CD4-positive, CD25-positive, alpha-beta regulatory T cell (primary cell): ENCODE data around the gene RASL12. TPM values are rescaled to one million over a fixed set of nuclear protein-coding genes. Genes with fewer than 3 reads are reported as not detected.

Experiments
- ATAC-seq, 2 donors: fragments of 150-1000 bp; cut with Tn5 transposase; one replicate each; pipeline ENCODE4 v1.10.0; 2021; ENCODE audit warnings: low read depth in 2 of 2, moderate number of reproducible peaks in 2 of 2, moderate library complexity in 1 of 2
- DNase-seq, 3 donors: peaks; one replicate each; pipeline versions ENCODE4 v3.0.0 to v3.0.0-alpha.2; 2012 to 2022; ENCODE audit warnings: mixed read lengths in 1 of 3
- H3K27ac ChIP-seq: one replicate; pipeline ENCODE4 v1.7.0; 2013; ENCODE audit warnings: mild to moderate bottlenecking, low read length; ENCODE audit not compliant: insufficient read depth, poor library complexity, severe bottlenecking
- H3K27me3 ChIP-seq: one replicate; pipeline ENCODE4 v1.7.0; 2013; ENCODE audit warnings: low read length; ENCODE audit not compliant: control insufficient read depth, insufficient read depth
- H3K36me3 ChIP-seq: one replicate; pipeline ENCODE4 v1.7.0; 2013; ENCODE audit warnings: mild to moderate bottlenecking, low read length, moderate library complexity; ENCODE audit not compliant: control insufficient read depth, insufficient read depth
- H3K4me1 ChIP-seq: 2 replicates; pipeline ENCODE4 v1.7.0; 2013; ENCODE audit warnings: mild to moderate bottlenecking, low read length; ENCODE audit not compliant: insufficient read depth, control insufficient read depth, poor library complexity, severe bottlenecking
- H3K4me3 ChIP-seq: one replicate; pipeline ENCODE4 v1.7.0; 2013; ENCODE audit warnings: low read depth, mild to moderate bottlenecking, low read length, moderate library complexity
- H3K9me3 ChIP-seq, 2 experiments: 1 replicate in 1 of 2; 2 replicates in 1 of 2; pipeline ENCODE4 v1.7.0; 2013; ENCODE audit warnings: low read length in 2 of 2, mild to moderate bottlenecking in 1 of 2, moderate library complexity in 1 of 2; ENCODE audit not compliant: control insufficient read depth in 2 of 2
- H3K27ac Mint-ChIP-seq, 3 donors: one replicate each; pipeline ENCODE4 v1.8.0; 2020 to 2022; ENCODE audit warnings: mild to moderate bottlenecking in 3 of 3, mixed read lengths in 3 of 3, moderate library complexity in 2 of 3
- H3K27me3 Mint-ChIP-seq: one replicate; pipeline ENCODE4 v1.8.0; 2022; ENCODE audit warnings: mild to moderate bottlenecking, mixed read lengths
- H3K36me3 Mint-ChIP-seq: one replicate; pipeline ENCODE4 v1.8.0; 2020; ENCODE audit warnings: mixed read lengths
- H3K4me1 Mint-ChIP-seq, 4 donors: one replicate each; pipeline ENCODE4 v1.8.0; 2020 to 2022; ENCODE audit warnings: mixed read lengths in 4 of 4, mild to moderate bottlenecking in 1 of 4
- H3K4me3 Mint-ChIP-seq, 4 donors: one replicate each; pipeline ENCODE4 v1.8.0; 2020 to 2022; ENCODE audit warnings: mild to moderate bottlenecking in 4 of 4, mixed read lengths in 4 of 4, moderate library complexity in 3 of 4
- H3K9me3 Mint-ChIP-seq, 7 donors: one replicate each; pipeline ENCODE4 v1.8.0; 2020 to 2022; ENCODE audit warnings: mixed read lengths in 7 of 7, mild to moderate bottlenecking in 3 of 7, moderate library complexity in 2 of 7
- polyA plus RNA-seq, 4 donors: library from polyadenylated mRNA; unstranded; fragments of 300-500 nt; fragmentation: Illumina TruSeq; gene quantifications; one replicate each; pipeline ENCODE4 v1.2.3, GENCODE V29; 2021
- total RNA-seq: library from RNA; stranded (reverse); gene quantifications from one replicate; pipeline ENCODE4 v1.2.3, GENCODE V29; 2022

The RASL12 gene
- total and polyA plus RNA-seq, 5 donors from 2014 or later: not detected

- Mint-ChIP-seq H3K27me3 (peaks cover 33% of the 10 kb centered on the region), H3K4me3 (peak overlapping the region in 1 of 4 donors; percentile 0), H3K36me3 (no peaks in the 10 kb centered on the region), H3K27ac (peak overlapping the region in 1 of 3 donors; percentile 7), H3K4me1 (peaks cover 0 to 10% (median 6%) of the 10 kb centered on the region in 4 donors), H3K9me3 (peaks cover 0 to 3% (median 0%) of the 10 kb centered on the region in 7 donors)
- DNase-seq (no peak), ATAC-seq (no peak)
- no peak overlapping the region for H3K4me3 ChIP-seq
- peaks cover 8% of the 10 kb centered on the region for H3K27me3 ChIP-seq
- peaks cover 9% of the 10 kb centered on the region for H3K4me1 ChIP-seq
- no peak overlapping the region for H3K27ac ChIP-seq
- no peaks in the 10 kb centered on the region for H3K36me3 ChIP-seq
- no peaks in the 10 kb centered on the region for H3K9me3 ChIP-seq
These were observed 15.5 kb upstream of the RASL12 start for GRCh38 chr15:65083262-65083701.

- H3K27ac Mint-ChIP-seq: peak overlapping the region; percentile 29 to 83 (median 33)
- no peaks in the 10 kb centered on the region for H3K36me3 Mint-ChIP-seq
- Histone ChIP-seq H3K36me3 (no peaks in the 10 kb centered on the region), H3K9me3 (no peaks in the 10 kb centered on the region), H3K27ac (no peak overlapping the region), H3K4me3 (no peak overlapping the region), H3K4me1 (peaks cover 9% of the 10 kb centered on the region), H3K27me3 (peaks cover 8% of the 10 kb centered on the region)
- peaks cover 37% of the 10 kb centered on the region for H3K27me3 Mint-ChIP-seq
- ATAC-seq: peak; percentile 53 to 73
- peaks cover 0 to 17% (median 5%) of the 10 kb centered on the region in 4 donors for H3K4me1 Mint-ChIP-seq
- DNase-seq: peak in 1 of 3 donors; percentile 28
- H3K4me3 Mint-ChIP-seq: peak overlapping the region in 2 of 4 donors; percentile 55 to 79
- H3K9me3 Mint-ChIP-seq: peaks cover 0 to 3% (median 0%) of the 10 kb centered on the region in 7 donors
These were observed 14.6 kb upstream of the RASL12 start for GRCh38 chr15:65082303-65082953.

GRCh38 chr15:65081758-65082157 lies 14.0 kb upstream of the RASL12 start:
- H3K4me1 ChIP-seq: peaks cover 9% of the 10 kb centered on the region
- no peak overlapping the region for H3K27ac ChIP-seq
- H3K4me3 Mint-ChIP-seq: no peak overlapping the region
- ATAC-seq: no peak
- peaks cover 8% of the 10 kb centered on the region for H3K27me3 ChIP-seq
- peaks cover 0 to 3% (median 0%) of the 10 kb centered on the region in 7 donors for H3K9me3 Mint-ChIP-seq
- no peak for DNase-seq
- no peak overlapping the region for H3K4me3 ChIP-seq
- peaks cover 0 to 17% (median 4%) of the 10 kb centered on the region in 4 donors for H3K4me1 Mint-ChIP-seq
- H3K36me3 ChIP-seq: no peaks in the 10 kb centered on the region
- H3K36me3 Mint-ChIP-seq: no peaks in the 10 kb centered on the region
- H3K27me3 Mint-ChIP-seq: peaks cover 37% of the 10 kb centered on the region
- H3K27ac Mint-ChIP-seq: no peak overlapping the region
- H3K9me3 ChIP-seq: no peaks in the 10 kb centered on the region

GRCh38 chr15:65081270-65081669 lies 13.5 kb upstream of the RASL12 start:
- H3K4me3 ChIP-seq: no peak overlapping the region
- H3K27ac ChIP-seq: no peak overlapping the region
- no peak for ATAC-seq
- no peaks in the 10 kb centered on the region for H3K9me3 ChIP-seq
- H3K4me1 Mint-ChIP-seq: peaks cover 0 to 19% (median 4%) of the 10 kb centered on the region in 4 donors
- peaks cover 0 to 3% (median 0%) of the 10 kb centered on the region in 7 donors for H3K9me3 Mint-ChIP-seq
- H3K27me3 Mint-ChIP-seq: peaks cover 39% of the 10 kb centered on the region
- no peak overlapping the region for H3K4me3 Mint-ChIP-seq
- H3K27ac Mint-ChIP-seq: no peak overlapping the region
- peaks cover 9% of the 10 kb centered on the region for H3K4me1 ChIP-seq
- H3K36me3 ChIP-seq: no peaks in the 10 kb centered on the region
- H3K36me3 Mint-ChIP-seq: no peaks in the 10 kb centered on the region
- no peak for DNase-seq
- peaks cover 8% of the 10 kb centered on the region for H3K27me3 ChIP-seq

GRCh38 chr15:65079580-65079979 lies 11.8 kb upstream of the RASL12 start:
- no peak for DNase-seq
- Mint-ChIP-seq H3K27me3 (peaks cover 36% of the 10 kb centered on the region), H3K4me1 (peaks cover 0 to 19% (median 4%) of the 10 kb centered on the region in 4 donors), H3K36me3 (no peaks in the 10 kb centered on the region), H3K4me3 (no peak overlapping the region), H3K9me3 (peaks cover 0 to 3% (median 0%) of the 10 kb centered on the region in 7 donors), H3K27ac (no peak overlapping the region)
- Histone ChIP-seq H3K4me3 (no peak overlapping the region), H3K27me3 (peaks cover 8% of the 10 kb centered on the region), H3K36me3 (no peaks in the 10 kb centered on the region), H3K27ac (no peak overlapping the region), H3K4me1 (peaks cover 9% of the 10 kb centered on the region), H3K9me3 (no peaks in the 10 kb centered on the region)
- no peak for ATAC-seq

GRCh38 chr15:65077981-65078352 lies 10.2 kb upstream of the RASL12 start:
- H3K27ac Mint-ChIP-seq: no peak overlapping the region
- peak overlapping the region in 3 of 4 donors; percentile 45 to 56 (median 56) for H3K4me3 Mint-ChIP-seq
- H3K27me3 Mint-ChIP-seq: peaks cover 36% of the 10 kb centered on the region
- Histone ChIP-seq H3K4me1 (peaks cover 9% of the 10 kb centered on the region), H3K9me3 (no peaks in the 10 kb centered on the region), H3K36me3 (no peaks in the 10 kb centered on the region), H3K27me3 (peaks cover 3% of the 10 kb centered on the region), H3K4me3 (no peak overlapping the region), H3K27ac (no peak overlapping the region)
- DNase-seq: peak; percentile 16 to 64 (median 36)
- H3K36me3 Mint-ChIP-seq: no peaks in the 10 kb centered on the region
- peaks cover 0 to 3% (median 0%) of the 10 kb centered on the region in 7 donors for H3K9me3 Mint-ChIP-seq
- ATAC-seq: no peak
- H3K4me1 Mint-ChIP-seq: peaks cover 0 to 19% (median 4%) of the 10 kb centered on the region in 4 donors

GRCh38 chr15:65077291-65077980 lies 9.6 kb upstream of the RASL12 start:
- no peak overlapping the region for H3K27ac Mint-ChIP-seq
- Histone ChIP-seq H3K36me3 (no peaks in the 10 kb centered on the region), H3K27ac (no peak overlapping the region), H3K9me3 (no peaks in the 10 kb centered on the region), H3K27me3 (peaks cover 3% of the 10 kb centered on the region), H3K4me3 (no peak overlapping the region), H3K4me1 (peaks cover 5% of the 10 kb centered on the region)
- H3K27me3 Mint-ChIP-seq: peaks cover 30% of the 10 kb centered on the region
- no peaks in the 10 kb centered on the region for H3K36me3 Mint-ChIP-seq
- H3K9me3 Mint-ChIP-seq: peaks cover 0 to 3% (median 0%) of the 10 kb centered on the region in 7 donors
- DNase-seq: no peak
- peak overlapping the region in 2 of 4 donors; percentile 56 for H3K4me3 Mint-ChIP-seq
- peaks cover 0 to 13% (median 1%) of the 10 kb centered on the region in 4 donors for H3K4me1 Mint-ChIP-seq
- ATAC-seq: no peak
